DOHH2 (cell line): Measurements from ENCODE around the gene LYPD6B.

Experiments
- H3F3A ChIP-seq: fragments of 200-600 bp; sonication (generic), shearing (Covaris generic); 2 replicates; pipeline ENCODE4 v1.6.0; 2016; ENCODE audit warnings: antibody characterized with exemption, mild to moderate bottlenecking; ENCODE audit not compliant: control insufficient read depth, insufficient read depth
- H3K27ac ChIP-seq: fragments of 200-600 bp; sonication (generic); 2 replicates; pipeline ENCODE4 v1.5.1; 2014; ENCODE audit warnings: low read depth, mild to moderate bottlenecking, low read length, moderate library complexity
- H3K27me3 ChIP-seq: fragments of 200-600 bp; sonication (generic); 2 replicates; pipeline ENCODE4 v1.6.1; 2014; ENCODE audit warnings: mild to moderate bottlenecking, low read length, mixed read lengths; ENCODE audit not compliant: control insufficient read depth
- H3K36me3 ChIP-seq: fragments of 200-600 bp; sonication (generic); 2 replicates; pipeline ENCODE4 v1.6.1; 2014; ENCODE audit warnings: mild to moderate bottlenecking, low read length, moderate library complexity, mixed read lengths; ENCODE audit not compliant: control insufficient read depth
- H3K4me1 ChIP-seq: fragments of 200-600 bp; sonication (generic); 2 replicates; pipeline ENCODE4 v1.6.1; 2014; ENCODE audit warnings: mild to moderate bottlenecking, low read length, mixed read lengths; ENCODE audit not compliant: control insufficient read depth
- H3K4me2 ChIP-seq: fragments of 200-600 bp; sonication (generic); 2 replicates; pipeline ENCODE4 v1.6.0; 2014; ENCODE audit warnings: mild to moderate bottlenecking, low read length, moderate library complexity
- H3K4me3 ChIP-seq: fragments of 200-600 bp; sonication (generic); 2 replicates; pipeline ENCODE4 v1.5.1; 2014; ENCODE audit warnings: mild to moderate bottlenecking, low read length, mixed read lengths
- H3K79me2 ChIP-seq: fragments of 200-600 bp; sonication (generic); 2 replicates; pipeline ENCODE4 v1.6.1; 2014; ENCODE audit warnings: mild to moderate bottlenecking, low read length, mixed read lengths; ENCODE audit not compliant: control insufficient read depth
- H3K9me2 ChIP-seq: fragments of 200-600 bp; sonication (generic); replicated peaks from 2 replicates; pipeline ENCODE4 v1.6.1; 2014; ENCODE audit warnings: mild to moderate bottlenecking, low read length, mixed read lengths; ENCODE audit not compliant: control insufficient read depth
- H3K9me3 ChIP-seq: fragments of 200-600 bp; sonication (generic); 2 replicates; pipeline ENCODE4 v1.6.1; 2014; ENCODE audit warnings: antibody characterized with exemption, low read length, mixed read lengths; ENCODE audit not compliant: control insufficient read depth, insufficient read depth
- H4K20me1 ChIP-seq: fragments of 200-600 bp; sonication (generic); 2 replicates; pipeline ENCODE4 v1.6.0; 2014; ENCODE audit warnings: low read depth, mild to moderate bottlenecking, antibody characterized with exemption, low read length, moderate library complexity; ENCODE audit not compliant: control insufficient read depth, insufficient read depth
- EZH2phosphoT487 ChIP-seq: fragments of 200-600 bp; sonication (generic); IDR thresholded peaks from 2 replicates; pipeline ENCODE4 v1.6.1; 2017; ENCODE audit warnings: borderline replicate concordance, mild to moderate bottlenecking, antibody characterized with exemption, low read length, moderate library complexity, mixed read lengths
- TF ChIP-seq, protein P1 (sequence below): fragments of 200-600 bp; sonication (generic); IDR thresholded peaks from one replicate; pipeline ENCODE4 v1.5.1; 2014; ENCODE audit warnings: antibody characterized with exemption, mild to moderate bottlenecking, low read depth, low read length; ENCODE audit not compliant: poor library complexity, severe bottlenecking

LYPD6B gene

DNA sequence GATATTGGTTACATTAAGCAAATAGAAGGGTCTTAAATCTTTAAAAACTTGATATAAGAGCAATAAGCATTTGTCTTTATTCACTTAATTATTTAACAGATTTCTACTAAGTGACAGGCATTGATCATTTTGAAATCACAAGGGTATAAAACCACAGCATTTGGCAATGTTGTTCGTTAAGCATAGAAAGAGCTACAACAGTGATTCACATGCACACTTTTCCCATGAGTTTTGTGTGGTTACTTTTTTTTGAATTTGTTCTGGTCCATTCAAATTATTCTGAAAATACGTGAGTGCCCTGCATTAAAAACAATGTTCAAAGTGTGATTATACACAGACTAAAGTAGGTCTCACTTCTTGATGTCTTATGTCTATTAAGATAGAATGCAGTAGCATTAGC lies 52.2 kb downstream of the LYPD6B start:
- no peaks in the 10 kb centered on the region for H4K20me1 ChIP-seq
- no peak overlapping the region for H3K4me3 ChIP-seq
- no peaks in the 10 kb centered on the region for H3K36me3 ChIP-seq
- H3K9me3 ChIP-seq = no peaks in the 10 kb centered on the region
- no peak for TF ChIP-seq EZH2phosphoT487
- TF ChIP-seq, protein P1, sequence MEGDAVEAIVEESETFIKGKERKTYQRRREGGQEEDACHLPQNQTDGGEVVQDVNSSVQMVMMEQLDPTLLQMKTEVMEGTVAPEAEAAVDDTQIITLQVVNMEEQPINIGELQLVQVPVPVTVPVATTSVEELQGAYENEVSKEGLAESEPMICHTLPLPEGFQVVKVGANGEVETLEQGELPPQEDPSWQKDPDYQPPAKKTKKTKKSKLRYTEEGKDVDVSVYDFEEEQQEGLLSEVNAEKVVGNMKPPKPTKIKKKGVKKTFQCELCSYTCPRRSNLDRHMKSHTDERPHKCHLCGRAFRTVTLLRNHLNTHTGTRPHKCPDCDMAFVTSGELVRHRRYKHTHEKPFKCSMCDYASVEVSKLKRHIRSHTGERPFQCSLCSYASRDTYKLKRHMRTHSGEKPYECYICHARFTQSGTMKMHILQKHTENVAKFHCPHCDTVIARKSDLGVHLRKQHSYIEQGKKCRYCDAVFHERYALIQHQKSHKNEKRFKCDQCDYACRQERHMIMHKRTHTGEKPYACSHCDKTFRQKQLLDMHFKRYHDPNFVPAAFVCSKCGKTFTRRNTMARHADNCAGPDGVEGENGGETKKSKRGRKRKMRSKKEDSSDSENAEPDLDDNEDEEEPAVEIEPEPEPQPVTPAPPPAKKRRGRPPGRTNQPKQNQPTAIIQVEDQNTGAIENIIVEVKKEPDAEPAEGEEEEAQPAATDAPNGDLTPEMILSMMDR = no peak
- H3K4me2 ChIP-seq = no peak overlapping the region
- peaks cover 2% of the 10 kb centered on the region for H3K79me2 ChIP-seq
- no peaks in the 10 kb centered on the region for H3F3A ChIP-seq
- peaks cover 30% of the 10 kb centered on the region for H3K4me1 ChIP-seq
- no peaks in the 10 kb centered on the region for H3K9me2 ChIP-seq
- H3K27ac ChIP-seq = no peak overlapping the region
- H3K27me3 ChIP-seq = no peaks in the 10 kb centered on the region

DNA sequence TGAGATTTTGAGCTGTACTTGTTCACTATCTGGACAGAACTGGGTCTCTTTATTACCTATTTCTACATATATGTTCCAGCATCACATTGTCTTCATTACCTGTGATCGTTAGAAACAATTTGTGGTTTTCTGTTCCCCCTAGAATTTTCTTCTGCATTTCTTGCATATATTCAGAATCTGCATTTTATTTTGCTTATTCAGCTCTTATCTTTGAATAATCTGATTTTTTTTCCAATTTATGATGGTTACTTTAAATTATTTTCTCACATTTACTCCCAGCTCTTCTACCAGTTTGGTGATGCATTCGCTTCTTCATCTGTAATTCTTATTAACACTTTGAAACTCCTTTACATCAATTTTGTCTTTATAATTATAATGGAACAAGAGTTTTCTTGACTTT lies 55.1 kb downstream of the LYPD6B start:
- TF ChIP-seq, protein P1 = no peak
- TF ChIP-seq EZH2phosphoT487 = no peak
- Histone ChIP-seq H4K20me1 (no peaks in the 10 kb centered on the region), H3K4me3 (no peak overlapping the region), H3F3A (no peaks in the 10 kb centered on the region), H3K27ac (no peak overlapping the region), H3K9me3 (no peaks in the 10 kb centered on the region), H3K4me1 (peaks cover 7% of the 10 kb centered on the region), H3K79me2 (peaks cover 2% of the 10 kb centered on the region), H3K36me3 (no peaks in the 10 kb centered on the region), H3K9me2 (no peaks in the 10 kb centered on the region), H3K4me2 (no peak overlapping the region), H3K27me3 (no peaks in the 10 kb centered on the region)

DNA sequence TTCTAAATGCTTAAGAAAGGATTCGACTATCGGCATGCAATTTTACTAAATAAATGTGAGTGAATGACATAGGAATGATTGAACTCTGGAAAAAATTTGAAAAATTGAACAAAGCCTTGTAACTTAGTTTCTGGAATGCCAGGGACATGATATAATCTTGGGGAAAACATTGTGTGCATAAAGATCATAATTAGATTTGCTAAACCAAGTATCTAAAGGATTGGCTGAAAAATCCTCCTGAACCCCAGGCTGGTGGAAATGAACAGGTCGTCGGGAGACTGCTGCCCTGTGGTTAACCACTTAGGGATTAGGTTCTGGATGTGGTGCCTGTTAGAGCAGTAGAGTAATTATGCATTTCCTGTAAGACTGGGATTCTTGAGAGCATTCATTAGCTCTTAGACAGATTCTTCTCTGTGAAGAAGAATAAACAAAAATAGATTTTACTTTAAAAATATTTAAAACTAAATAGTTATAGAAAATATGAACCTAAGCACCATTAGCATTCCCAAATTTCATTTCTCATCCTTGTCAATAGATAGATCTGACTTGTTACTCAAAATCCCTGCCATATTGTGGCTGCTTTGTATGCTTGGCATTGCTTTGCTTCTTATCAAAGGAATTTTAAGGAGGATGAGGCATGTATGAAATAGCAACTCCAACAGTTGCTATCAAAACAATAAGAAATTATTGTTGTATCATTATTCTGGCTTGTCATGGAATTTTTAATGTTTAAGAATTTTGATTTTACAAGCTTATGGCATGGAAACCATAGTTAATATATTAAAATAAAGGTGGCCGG lies 55.9 kb downstream of the LYPD6B start:
- H3K4me2 ChIP-seq = no peak overlapping the region
- no peaks in the 10 kb centered on the region for H3F3A ChIP-seq
- H3K36me3 ChIP-seq = no peaks in the 10 kb centered on the region
- no peaks in the 10 kb centered on the region for H3K9me3 ChIP-seq
- H3K27ac ChIP-seq = no peak overlapping the region
- H3K9me2 ChIP-seq = no peaks in the 10 kb centered on the region
- no peaks in the 10 kb centered on the region for H4K20me1 ChIP-seq
- no peaks in the 10 kb centered on the region for H3K4me1 ChIP-seq
- no peak overlapping the region for H3K4me3 ChIP-seq
- TF ChIP-seq EZH2phosphoT487 = no peak
- H3K27me3 ChIP-seq = no peaks in the 10 kb centered on the region
- H3K79me2 ChIP-seq = peaks cover 2% of the 10 kb centered on the region

DNA sequence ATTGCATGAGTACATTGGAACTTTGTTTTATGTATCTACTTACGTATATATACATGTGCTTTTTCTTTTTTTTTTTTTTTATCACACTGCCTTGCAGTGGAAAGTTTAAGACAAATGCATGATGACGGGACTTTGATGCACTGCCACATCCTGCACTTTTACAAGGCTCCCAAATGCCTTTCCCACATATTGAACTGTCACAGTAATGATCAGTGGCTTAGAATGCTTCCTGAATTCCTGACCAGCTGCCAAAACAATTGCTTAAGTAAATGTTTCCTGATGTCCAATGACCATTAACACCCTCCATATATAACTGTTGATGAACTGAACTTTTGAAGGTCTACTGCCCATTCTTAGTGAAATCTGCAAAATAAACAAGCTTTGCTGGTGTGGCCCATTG lies 60.2 kb downstream of the LYPD6B start:
- H3K9me3 ChIP-seq = no peaks in the 10 kb centered on the region
- TF ChIP-seq EZH2phosphoT487 = no peak
- TF ChIP-seq, protein P1 = no peak
- H3K4me1 ChIP-seq = no peaks in the 10 kb centered on the region
- H4K20me1 ChIP-seq = no peaks in the 10 kb centered on the region
- H3K4me2 ChIP-seq = no peak overlapping the region
- no peaks in the 10 kb centered on the region for H3F3A ChIP-seq
- no peaks in the 10 kb centered on the region for H3K36me3 ChIP-seq
- peaks cover 2% of the 10 kb centered on the region; the same call in 1 of the 2 replicates for H3K79me2 ChIP-seq
- no peak overlapping the region for H3K27ac ChIP-seq
- no peak overlapping the region for H3K4me3 ChIP-seq
- no peaks in the 10 kb centered on the region for H3K27me3 ChIP-seq
- H3K9me2 ChIP-seq = no peaks in the 10 kb centered on the region
